ENCODE measurements around the gene SMIM44. TPM values are rescaled to one million over a fixed set of nuclear protein-coding genes. Genes with fewer than 3 reads are reported as not detected.

The SMIM44 gene
- total and polyA plus RNA-seq, 10 donors = not detected

- Histone ChIP-seq H3K27me3 (replicated peaks in 1 of 7) (no peaks in the 10 kb centered on the region), H3K9me3 (no peaks in the 10 kb centered on the region), H3K36me3 (peaks cover 0 to 45% (median 39%) of the 10 kb centered on the region in 6 donors), H3K4me3 (no peak overlapping the region), H3K27ac (no peak overlapping the region), H3K4me1 (peaks cover 11 to 39% (median 21%) of the 10 kb centered on the region in 6 donors)
- DNase-seq = no peak
- WGBS, 5 donors = 86 to 99% (median 95%) methylated on average over 5 of the region's 5 CpGs
- intact Hi-C loops (cut with DNase I; ENCODE audit: low total_unique reads) = no loop called here
- no peak for TF ChIP-seq POLR2A (IDR thresholded peaks at IDR 0.05)
These were observed 14.7 kb upstream of the SMIM44 start for GRCh38 chr19:3497757-3498520.

GRCh38 chr19:3496392-3497273 is 13.4 kb upstream of the SMIM44 start:
- no peak overlapping the region for H3K4me3 ChIP-seq
- peaks cover 11 to 39% (median 21%) of the 10 kb centered on the region in 6 donors for H3K4me1 ChIP-seq
- H3K27me3 ChIP-seq (replicated peaks in 1 of 7) = no peaks in the 10 kb centered on the region
- 92 to 96% (median 96%) methylated on average over 15 to 32 of the region's 32 CpGs for WGBS, 5 donors
- H3K9me3 ChIP-seq = no peaks in the 10 kb centered on the region
- peaks cover 0 to 58% (median 52%) of the 10 kb centered on the region in 6 donors for H3K36me3 ChIP-seq
- intact Hi-C loops (cut with DNase I; ENCODE audit: low total_unique reads) = no loop called here
- DNase-seq = no peak
- H3K27ac ChIP-seq = no peak overlapping the region
- no peak for TF ChIP-seq POLR2A (IDR thresholded peaks at IDR 0.05)
- TF ChIP-seq POLR2AphosphoS5 (IDR thresholded peaks at IDR 0.05) = no peak
- no peak for TF ChIP-seq CTCF (IDR thresholded peaks at IDR 0.05 in 8 of 11, conservative IDR thresholded peaks at IDR 0.05 in 3 of 11)

DNA sequence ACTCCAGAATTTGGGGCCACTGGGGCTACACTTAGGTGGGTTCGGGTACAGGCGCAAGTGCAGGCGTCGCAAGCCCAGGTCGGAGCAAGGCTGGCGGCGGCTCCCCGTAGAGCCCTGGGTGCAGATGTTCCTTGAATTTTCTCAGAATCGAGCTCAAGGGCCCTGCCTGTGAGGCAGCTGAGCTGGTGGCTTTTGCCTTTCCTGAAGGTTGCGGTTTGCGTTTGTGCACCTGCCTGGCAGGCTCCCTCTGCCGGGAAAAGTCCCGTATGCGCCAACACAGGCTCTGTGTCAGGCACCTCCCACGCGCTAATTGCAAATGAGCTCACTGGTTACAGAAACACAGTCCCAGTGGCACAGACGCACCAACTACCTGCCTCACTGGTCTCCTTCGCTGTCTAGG is 11.3 kb upstream of the SMIM44 start:
- H3K27ac ChIP-seq = no peak overlapping the region
- H3K4me3 ChIP-seq = no peak overlapping the region
- DNase-seq = no peak
- no peaks in the 10 kb centered on the region for H3K9me3 ChIP-seq
- H3K27me3 ChIP-seq (replicated peaks in 1 of 7) = no peaks in the 10 kb centered on the region
- 83 to 95% (median 93%) methylated on average over 15 to 18 of the region's 18 CpGs for WGBS, 5 donors
- H3K4me1 ChIP-seq = peaks cover 5 to 24% (median 6%) of the 10 kb centered on the region in 6 donors
- TF ChIP-seq CTCF (IDR thresholded peaks at IDR 0.05 in 8 of 11, conservative IDR thresholded peaks at IDR 0.05 in 3 of 11) (no peak), POLR2A (IDR thresholded peaks at IDR 0.05) (no peak), POLR2AphosphoS5 (IDR thresholded peaks at IDR 0.05) (no peak)
- H3K36me3 ChIP-seq = peaks cover 0 to 79% (median 59%) of the 10 kb centered on the region in 6 donors
- intact Hi-C loops (cut with DNase I; ENCODE audit: low total_unique reads) = no loop called here

GRCh38 chr19:3494051-3494450 is 10.8 kb upstream of the SMIM44 start:
- intact Hi-C loops (cut with DNase I; ENCODE audit: low total_unique reads) = no loop called here
- H3K36me3 ChIP-seq = peaks cover 0 to 83% (median 59%) of the 10 kb centered on the region in 6 donors

More at GRCh38 chr19:3494051-3494450, 10.8 kb upstream of the SMIM44 start:
- no peak for TF ChIP-seq POLR2AphosphoS5 (IDR thresholded peaks at IDR 0.05)
- no peak for TF ChIP-seq POLR2A (IDR thresholded peaks at IDR 0.05)
- TF ChIP-seq CTCF (IDR thresholded peaks at IDR 0.05 in 8 of 11, conservative IDR thresholded peaks at IDR 0.05 in 3 of 11) = no peak
- Histone ChIP-seq H3K4me3 (no peak overlapping the region), H3K27me3 (replicated peaks in 1 of 7) (no peaks in the 10 kb centered on the region), H3K27ac (no peak overlapping the region), H3K4me1 (peaks cover under 1 to 19% (median 1%) of the 10 kb centered on the region in 6 donors), H3K9me3 (no peaks in the 10 kb centered on the region)
- 79 to 93% (median 89%) methylated on average over 6 to 15 of the region's 15 CpGs for WGBS, 5 donors
- no peak for DNase-seq
